GM12878 (cell line): ENCODE data around the gene DLG2. TPM values are rescaled to one million over a fixed set of nuclear protein-coding genes. Genes with fewer than 3 reads are reported as not detected.

Experiments
- CUX1 ChIP-seq: IDR thresholded peaks from 2 replicates; pipeline ENCODE4 v1.6.1; 2012; ENCODE audit warnings: improper control_type of control experiment, low read depth, low read length; ENCODE audit not compliant: insufficient replicate concordance
- E2F8 ChIP-seq: fragments of 450-650 bp; IDR thresholded peaks from 2 replicates; pipeline ENCODE4 v1.6.1; 2018; ENCODE audit warnings: mild to moderate bottlenecking, low read depth, moderate library complexity; ENCODE audit not compliant: partially characterized antibody
- EP300 ChIP-seq, 2 experiments: fragments of 150-350 bp in 1 of 2; IDR thresholded peaks; 2 replicates each; pipeline ENCODE4 v1.6.1; 2011 to 2012; ENCODE audit warnings: low read depth in 2 of 2, low read length in 2 of 2, borderline replicate concordance in 1 of 2, improper control_type of control experiment in 1 of 2, inconsistent platforms in 1 of 2; ENCODE audit not compliant: control insufficient read depth in 1 of 2
- NKRF ChIP-seq: fragments of 450-650 bp; conservative IDR thresholded peaks from 2 replicates; pipeline ENCODE4 v1.6.1; 2017; ENCODE audit warnings: mild to moderate bottlenecking, moderate library complexity
- polyA plus RNA-seq, 11 experiments: library from polyadenylated mRNA; depleted of rRNA in 4 of 11; unstranded in 6 of 11; stranded (reverse) in 5 of 11; fragments of >200 nt; fragmentation: Nextera tagmentation in 4 of 11; fragmentation: Illumina TruSeq in 1 of 11; extraction: Ambion mirVana in 4 of 11; extraction: Trizol in 1 of 11; gene quantifications; 1 replicate in 1 of 11; 2 replicates in 10 of 11; pipeline versions ENCODE4 v1.2.1 to v1.2.3, GENCODE V29; 2011 to 2016; ENCODE audit warnings: inconsistent platforms in 2 of 11, missing spikeins in 2 of 11, low read depth in 1 of 11
- total RNA-seq, 4 experiments: library from RNA; depleted of rRNA in 3 of 4; stranded (reverse); fragments of >200 nt in 3 of 4; fragmentation: Illumina TruSeq in 1 of 4; extraction: Trizol in 1 of 4; gene quantifications; 2 replicates each; pipeline versions ENCODE4 v1.2.1 to v1.2.3, GENCODE V29; 2013 to 2021
- TF ChIP-seq, protein P1 (sequence below): fragments of 450-650 bp; IDR thresholded peaks from 2 replicates; pipeline ENCODE4 v1.6.1; 2017; ENCODE audit warnings: mild to moderate bottlenecking, moderate library complexity

The DLG2 gene
- total and polyA plus RNA-seq, 10 of the 15 experiments (the other 5 are each of a cell fraction or from before 2014, with no cell fraction given), result 0.09 to 0.98 (median 0.35) TPM

GRCh38 chr11:85247797-85248196 lies 379.3 kb downstream of the DLG2 start (continued):
- TF ChIP-seq E2F8 (no peak), NKRF (no peak), EP300 (IDR thresholded peaks at IDR 0.05; ENCODE audit: borderline replicate concordance in 1 of 2, control insufficient read depth in 1 of 2, low read depth in 2 of 2, low read length in 2 of 2) (no peak), CUX1 (no peak)
- TF ChIP-seq, protein P1, sequence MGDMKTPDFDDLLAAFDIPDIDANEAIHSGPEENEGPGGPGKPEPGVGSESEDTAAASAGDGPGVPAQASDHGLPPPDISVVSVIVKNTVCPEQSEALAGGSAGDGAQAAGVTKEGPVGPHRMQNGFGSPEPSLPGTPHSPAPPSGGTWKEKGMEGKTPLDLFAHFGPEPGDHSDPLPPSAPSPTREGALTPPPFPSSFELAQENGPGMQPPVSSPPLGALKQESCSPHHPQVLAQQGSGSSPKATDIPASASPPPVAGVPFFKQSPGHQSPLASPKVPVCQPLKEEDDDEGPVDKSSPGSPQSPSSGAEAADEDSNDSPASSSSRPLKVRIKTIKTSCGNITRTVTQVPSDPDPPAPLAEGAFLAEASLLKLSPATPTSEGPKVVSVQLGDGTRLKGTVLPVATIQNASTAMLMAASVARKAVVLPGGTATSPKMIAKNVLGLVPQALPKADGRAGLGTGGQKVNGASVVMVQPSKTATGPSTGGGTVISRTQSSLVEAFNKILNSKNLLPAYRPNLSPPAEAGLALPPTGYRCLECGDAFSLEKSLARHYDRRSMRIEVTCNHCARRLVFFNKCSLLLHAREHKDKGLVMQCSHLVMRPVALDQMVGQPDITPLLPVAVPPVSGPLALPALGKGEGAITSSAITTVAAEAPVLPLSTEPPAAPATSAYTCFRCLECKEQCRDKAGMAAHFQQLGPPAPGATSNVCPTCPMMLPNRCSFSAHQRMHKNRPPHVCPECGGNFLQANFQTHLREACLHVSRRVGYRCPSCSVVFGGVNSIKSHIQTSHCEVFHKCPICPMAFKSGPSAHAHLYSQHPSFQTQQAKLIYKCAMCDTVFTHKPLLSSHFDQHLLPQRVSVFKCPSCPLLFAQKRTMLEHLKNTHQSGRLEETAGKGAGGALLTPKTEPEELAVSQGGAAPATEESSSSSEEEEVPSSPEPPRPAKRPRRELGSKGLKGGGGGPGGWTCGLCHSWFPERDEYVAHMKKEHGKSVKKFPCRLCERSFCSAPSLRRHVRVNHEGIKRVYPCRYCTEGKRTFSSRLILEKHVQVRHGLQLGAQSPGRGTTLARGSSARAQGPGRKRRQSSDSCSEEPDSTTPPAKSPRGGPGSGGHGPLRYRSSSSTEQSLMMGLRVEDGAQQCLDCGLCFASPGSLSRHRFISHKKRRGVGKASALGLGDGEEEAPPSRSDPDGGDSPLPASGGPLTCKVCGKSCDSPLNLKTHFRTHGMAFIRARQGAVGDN, result no peak
